ENCODE data around the gene ZBTB14. TPM values are rescaled to one million over a fixed set of nuclear protein-coding genes. Genes with fewer than 3 reads are reported as not detected.

ZBTB14 gene
- 10 to 100 TPM in 3 of 4 donors, 1 to 10 TPM in 1; 9.8 to 15.6 (median 11.2) TPM for total RNA-seq

GRCh38 chr18:5295231-5295920 is at the start of gene ZBTB14:
TSS of gene ZBTB14 (minus strand) at chr18:5295726. CDS start at chr18:5293246, 2,480 bp downstream.
- H3K27me3 ChIP-seq: no peaks in the 10 kb centered on the region
- 1% methylated on average over 24 of the region's 116 CpGs for WGBS
- H3K4me1 ChIP-seq: peaks cover 12 to 23% (median 16%) of the 10 kb centered on the region in 4 donors
- H3K27ac ChIP-seq (replicated peaks in 1 of 4): peak within 1 kb of the TSS; percentile 95 to 100 (median 98)
- peak within 1 kb of the TSS; percentile 74 to 96 (median 94) for H3K4me3 ChIP-seq
- intact Hi-C loops (cut with DNase I): no loop called here
- no peaks in the 10 kb centered on the region for H3K9me3 ChIP-seq
- peaks cover 11 to 21% (median 16%) of the 10 kb centered on the region in 4 donors for H3K36me3 ChIP-seq
- no peak for DNase-seq (ENCODE audit: extremely low spot score)
- TF ChIP-seq POLR2A (IDR thresholded peaks at IDR 0.05; ENCODE audit: low read depth): no peak

GRCh38 chr18:5339202-5339834 is 43.8 kb upstream of the ZBTB14 start:
- Histone ChIP-seq H3K9me3 (no peaks in the 10 kb centered on the region), H3K27me3 (no peaks in the 10 kb centered on the region), H3K4me1 (no peaks in the 10 kb centered on the region), H3K4me3 (no peak overlapping the region), H3K27ac (replicated peaks in 1 of 4) (no peak overlapping the region), H3K36me3 (no peaks in the 10 kb centered on the region)
- 70% methylated on average over 2 of the region's 2 CpGs for WGBS
- DNase-seq (ENCODE audit: extremely low spot score): no peak
- intact Hi-C loops (cut with DNase I): no loop called here
- TF ChIP-seq POLR2AphosphoS5 (IDR thresholded peaks at IDR 0.05): no peak
- no peak for TF ChIP-seq EP300 (IDR thresholded peaks at IDR 0.05)
- TF ChIP-seq POLR2A (IDR thresholded peaks at IDR 0.05; ENCODE audit: low read depth): no peak
- no peak for TF ChIP-seq CTCF (IDR thresholded peaks at IDR 0.05)

- no peak overlapping the region for H3K4me3 ChIP-seq
- no peaks in the 10 kb centered on the region for H3K4me1 ChIP-seq
- DNase-seq (ENCODE audit: extremely low spot score): no peak
- no peaks in the 10 kb centered on the region for H3K27me3 ChIP-seq
- no peaks in the 10 kb centered on the region for H3K9me3 ChIP-seq
- no peaks in the 10 kb centered on the region for H3K36me3 ChIP-seq
- 30% methylated on average over 6 of the region's 6 CpGs for WGBS
- intact Hi-C loops (cut with DNase I): no loop called here
- H3K27ac ChIP-seq (replicated peaks in 1 of 4): no peak overlapping the region
- no peak for TF ChIP-seq POLR2AphosphoS5 (IDR thresholded peaks at IDR 0.05)
- TF ChIP-seq EP300 (IDR thresholded peaks at IDR 0.05): no peak
- no peak for TF ChIP-seq CTCF (IDR thresholded peaks at IDR 0.05)
- TF ChIP-seq POLR2A (IDR thresholded peaks at IDR 0.05; ENCODE audit: low read depth): no peak
Observed at GRCh38 chr18:5334456-5335075, 39.0 kb upstream of the ZBTB14 start.

GRCh38 chr18:5318061-5318700 is 22.7 kb upstream of the ZBTB14 start:
- H3K4me3 ChIP-seq: no peak overlapping the region
- no peaks in the 10 kb centered on the region for H3K9me3 ChIP-seq
- intact Hi-C loops (cut with DNase I): no loop called here
- H3K27ac ChIP-seq (replicated peaks in 1 of 4): no peak overlapping the region
- H3K4me1 ChIP-seq: no peaks in the 10 kb centered on the region
- no peak for DNase-seq (ENCODE audit: extremely low spot score)
- TF ChIP-seq EP300 (IDR thresholded peaks at IDR 0.05) (no peak), POLR2A (IDR thresholded peaks at IDR 0.05; ENCODE audit: low read depth) (no peak), CTCF (IDR thresholded peaks at IDR 0.05) (no peak), POLR2AphosphoS5 (IDR thresholded peaks at IDR 0.05) (no peak)
- peaks cover 0 to 9% (median 0%) of the 10 kb centered on the region in 4 donors for H3K27me3 ChIP-seq
- H3K36me3 ChIP-seq: no peaks in the 10 kb centered on the region
- 65% methylated on average over 4 of the region's 4 CpGs for WGBS

- intact Hi-C loops (cut with DNase I): no loop called here
- Histone ChIP-seq H3K4me1 (no peaks in the 10 kb centered on the region), H3K9me3 (no peaks in the 10 kb centered on the region), H3K4me3 (no peak overlapping the region), H3K36me3 (no peaks in the 10 kb centered on the region), H3K27me3 (peaks cover 0 to 7% (median 0%) of the 10 kb centered on the region in 4 donors), H3K27ac (replicated peaks in 1 of 4) (no peak overlapping the region)
- no peak for TF ChIP-seq POLR2A (IDR thresholded peaks at IDR 0.05; ENCODE audit: low read depth)
- DNase-seq (ENCODE audit: extremely low spot score): no peak
Observed at GRCh38 chr18:5317186-5317585, 21.7 kb upstream of the ZBTB14 start.
